Measurements from ENCODE around the gene ERBB4. TPM values are rescaled to one million over a fixed set of nuclear protein-coding genes. Genes with fewer than 3 reads are reported as not detected.
A peak's percentile ranks its signal among the peaks of the same experiment; 100 is the strongest.

The ERBB4 gene
- total RNA-seq, 1 donor from 2014 or later = 2.2 TPM

DNA sequence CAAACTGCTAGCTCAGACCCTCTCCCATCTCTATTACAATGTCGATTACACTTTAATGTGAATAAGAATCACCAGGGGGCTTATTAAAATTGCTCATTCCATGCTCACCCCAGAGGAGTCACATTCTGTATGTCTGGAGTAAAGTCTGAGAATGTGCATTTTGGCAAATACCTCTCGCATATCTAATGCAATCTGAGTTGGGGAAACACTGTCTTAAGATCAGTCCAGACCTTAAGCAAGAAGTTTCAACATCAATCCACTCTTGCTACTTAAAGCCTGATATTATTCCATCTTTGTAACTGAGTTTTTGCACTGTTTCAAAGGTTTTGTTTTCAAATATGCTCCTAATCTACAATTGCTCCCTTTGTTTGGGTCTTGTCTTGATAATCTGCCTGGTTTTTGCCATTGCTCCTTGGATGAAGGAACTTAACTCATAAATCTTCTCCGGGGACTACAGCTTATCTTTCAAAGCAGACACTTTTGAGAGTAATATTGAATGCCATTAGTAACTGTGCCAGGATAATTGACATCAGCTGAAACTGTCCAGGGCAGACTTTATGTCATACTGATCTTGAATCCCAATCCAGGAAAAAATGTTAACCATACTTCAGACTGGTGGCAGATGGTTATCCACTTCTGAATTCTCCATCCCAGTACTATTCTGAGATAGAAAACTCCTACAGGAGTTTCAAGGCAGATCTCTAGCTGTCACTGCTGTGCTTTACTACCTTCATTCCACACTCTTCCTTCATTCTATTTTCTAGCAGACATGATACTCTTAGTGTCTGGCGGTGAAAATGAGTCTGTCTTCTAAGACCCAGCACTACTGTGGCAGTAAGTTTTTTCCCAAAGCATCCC lies 200.9 kb downstream of the ERBB4 start:
- no peak for DNase-seq (ENCODE audit: low read depth)
- H3K4me3 ChIP-seq (ENCODE audit: low read depth, low read length) = no peak overlapping the region
- TF ChIP-seq, protein P1, sequence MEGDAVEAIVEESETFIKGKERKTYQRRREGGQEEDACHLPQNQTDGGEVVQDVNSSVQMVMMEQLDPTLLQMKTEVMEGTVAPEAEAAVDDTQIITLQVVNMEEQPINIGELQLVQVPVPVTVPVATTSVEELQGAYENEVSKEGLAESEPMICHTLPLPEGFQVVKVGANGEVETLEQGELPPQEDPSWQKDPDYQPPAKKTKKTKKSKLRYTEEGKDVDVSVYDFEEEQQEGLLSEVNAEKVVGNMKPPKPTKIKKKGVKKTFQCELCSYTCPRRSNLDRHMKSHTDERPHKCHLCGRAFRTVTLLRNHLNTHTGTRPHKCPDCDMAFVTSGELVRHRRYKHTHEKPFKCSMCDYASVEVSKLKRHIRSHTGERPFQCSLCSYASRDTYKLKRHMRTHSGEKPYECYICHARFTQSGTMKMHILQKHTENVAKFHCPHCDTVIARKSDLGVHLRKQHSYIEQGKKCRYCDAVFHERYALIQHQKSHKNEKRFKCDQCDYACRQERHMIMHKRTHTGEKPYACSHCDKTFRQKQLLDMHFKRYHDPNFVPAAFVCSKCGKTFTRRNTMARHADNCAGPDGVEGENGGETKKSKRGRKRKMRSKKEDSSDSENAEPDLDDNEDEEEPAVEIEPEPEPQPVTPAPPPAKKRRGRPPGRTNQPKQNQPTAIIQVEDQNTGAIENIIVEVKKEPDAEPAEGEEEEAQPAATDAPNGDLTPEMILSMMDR (conservative IDR thresholded peaks at IDR 0.05; ENCODE audit: low read depth, low read length) = no peak

DNA sequence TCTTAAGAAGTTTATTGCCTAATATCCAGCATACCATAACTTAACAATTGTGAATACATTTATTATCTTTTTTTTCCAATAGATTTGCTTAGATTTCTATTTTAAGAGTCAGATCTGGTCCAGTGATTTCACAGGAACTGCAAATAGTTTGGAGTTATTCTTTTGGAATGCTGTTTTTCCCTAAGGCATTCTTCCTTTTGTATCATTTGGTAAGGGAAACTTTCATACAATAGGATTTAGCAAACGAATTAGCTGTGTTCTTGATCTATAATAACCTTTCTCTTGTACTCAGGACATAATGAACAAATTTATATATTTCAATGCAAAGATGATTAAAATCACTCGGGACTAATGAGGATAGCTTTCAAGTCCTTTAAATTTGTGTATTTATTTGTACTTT lies 201.6 kb downstream of the ERBB4 start:
- no peak overlapping the region for H3K4me3 ChIP-seq (ENCODE audit: low read depth, low read length)
- DNase-seq (ENCODE audit: low read depth) = no peak
- TF ChIP-seq, protein P1 (conservative IDR thresholded peaks at IDR 0.05; ENCODE audit: low read depth, low read length) = no peak

DNA sequence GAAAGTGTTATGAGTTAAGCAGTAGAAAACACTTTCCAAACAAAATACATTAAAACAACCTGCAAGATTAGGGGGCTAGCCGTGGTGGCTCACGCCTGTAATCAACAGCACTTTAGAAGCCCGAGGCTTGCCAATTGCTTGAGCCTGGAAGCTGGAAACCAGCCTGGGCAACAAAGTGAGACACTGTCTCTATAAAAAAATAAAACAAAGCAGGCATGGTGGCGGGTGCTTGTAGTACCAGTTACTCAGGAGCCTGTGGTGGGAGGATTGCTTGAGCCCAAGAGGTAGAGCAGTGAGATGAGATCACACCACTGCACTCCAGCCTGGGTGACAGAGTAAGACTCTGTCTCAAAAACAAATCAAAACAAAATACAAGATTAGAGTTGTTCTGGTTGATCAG lies 208.3 kb downstream of the ERBB4 start:
- TF ChIP-seq, protein P1 (conservative IDR thresholded peaks at IDR 0.05; ENCODE audit: low read depth, low read length) = no peak
- DNase-seq (ENCODE audit: low read depth) = no peak
- no peak overlapping the region for H3K4me3 ChIP-seq (ENCODE audit: low read depth, low read length)

DNA sequence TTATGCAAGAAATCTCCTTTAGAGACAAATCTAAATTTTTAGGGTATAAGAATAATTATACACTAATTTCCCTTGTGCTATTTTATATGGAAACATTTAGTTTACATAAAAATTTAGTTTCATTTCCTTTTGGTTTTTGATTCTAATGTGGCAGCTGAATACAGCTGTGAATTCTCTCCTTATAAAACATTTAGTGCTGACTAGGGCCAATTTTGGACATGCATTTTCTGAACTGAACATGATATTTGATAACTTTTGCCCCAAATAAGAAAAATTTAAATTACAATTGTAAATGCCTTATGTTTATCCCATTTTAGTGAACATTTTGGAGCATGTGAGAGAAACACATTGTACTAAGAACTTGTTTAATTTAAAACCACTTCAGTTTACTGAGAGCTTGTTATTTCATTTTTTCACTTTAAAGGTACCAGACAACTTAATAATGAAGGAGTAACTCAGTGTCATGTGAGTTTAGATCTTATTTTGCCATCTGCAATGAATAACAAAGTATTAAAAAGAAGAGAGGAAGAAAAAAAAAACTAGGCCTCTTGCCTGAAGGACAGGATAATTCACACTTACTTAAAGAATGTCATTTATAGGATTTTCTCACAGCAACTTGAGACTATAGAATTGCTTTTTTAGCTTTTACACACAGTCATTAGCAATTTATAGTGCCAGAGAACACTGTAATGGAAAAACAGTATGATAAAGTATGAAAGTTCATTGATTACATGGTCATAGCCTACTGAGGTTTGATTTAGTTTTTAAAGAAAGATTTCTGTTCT lies 209.7 kb downstream of the ERBB4 start:
- no peak overlapping the region for H3K4me3 ChIP-seq (ENCODE audit: low read depth, low read length)
- TF ChIP-seq, protein P1 (conservative IDR thresholded peaks at IDR 0.05; ENCODE audit: low read depth, low read length) = no peak
- no peak for DNase-seq (ENCODE audit: low read depth)

DNA sequence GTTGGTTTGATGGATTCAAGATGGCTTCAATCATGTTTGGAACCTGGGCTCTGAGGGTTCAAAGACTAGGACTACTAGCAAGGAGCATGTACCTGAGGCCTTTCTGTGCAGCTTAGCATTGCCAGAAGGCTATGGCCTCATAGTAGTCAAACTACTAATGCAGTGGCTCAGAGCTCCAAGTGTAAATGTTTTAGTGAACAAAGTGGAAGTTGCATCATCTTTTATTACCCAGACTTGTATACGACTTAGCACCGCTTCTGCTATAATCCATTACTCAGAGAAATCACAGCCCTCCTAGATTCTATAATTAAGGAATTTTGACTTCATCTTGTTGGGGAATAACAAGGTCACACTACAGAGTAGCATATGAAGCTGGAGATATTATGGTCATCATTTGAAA lies 210.5 kb downstream of the ERBB4 start:
- no peak overlapping the region for H3K4me3 ChIP-seq (ENCODE audit: low read depth, low read length)
- TF ChIP-seq, protein P1 (conservative IDR thresholded peaks at IDR 0.05; ENCODE audit: low read depth, low read length) = no peak
- DNase-seq (ENCODE audit: low read depth) = peak; percentile 15

DNA sequence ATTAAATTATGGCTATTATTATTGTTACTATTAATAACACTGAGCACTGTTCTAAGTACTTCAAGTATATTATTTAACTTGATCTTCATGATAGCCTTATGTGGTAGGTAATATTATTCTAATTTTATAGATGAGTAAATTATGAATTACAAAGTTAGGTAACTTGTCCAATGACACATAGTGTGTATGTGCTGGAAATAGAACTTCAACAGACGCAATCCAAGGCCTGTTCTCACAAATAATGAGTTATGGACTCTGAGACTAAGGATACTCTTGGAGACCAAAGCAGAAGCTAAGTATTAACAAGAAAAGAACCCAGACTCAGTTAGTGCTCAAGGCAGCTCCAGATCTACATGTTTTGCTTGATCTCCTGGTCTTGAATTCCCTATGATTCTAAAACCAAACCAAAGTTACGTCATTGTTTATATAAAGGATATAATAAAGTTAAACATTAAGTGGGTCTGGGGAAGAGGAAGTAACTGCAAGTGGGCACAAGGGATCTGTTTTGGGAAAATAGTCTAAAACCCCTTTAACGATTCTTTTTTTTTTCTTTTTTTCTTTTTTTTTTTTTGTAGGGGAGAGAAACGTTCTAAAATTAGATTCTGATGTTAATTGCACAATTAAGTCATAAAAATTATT lies 211.3 kb downstream of the ERBB4 start:
- TF ChIP-seq, protein P1 (conservative IDR thresholded peaks at IDR 0.05; ENCODE audit: low read depth, low read length) = no peak
- DNase-seq (ENCODE audit: low read depth) = peak; percentile 47
- H3K4me3 ChIP-seq (ENCODE audit: low read depth, low read length) = no peak overlapping the region
